Ascending aorta (tissue), 2 donors: ENCODE results near the gene RBM4B. TPM values are rescaled to one million over a fixed set of nuclear protein-coding genes. Genes with fewer than 3 reads are reported as not detected.

Source experiments
- DNase-seq, 2 donors: peaks; one replicate each; pipeline ENCODE4 v3.0.0-alpha.2; 2019; ENCODE audit warnings: low spot score in 2 of 2
- H3K27ac ChIP-seq, 2 donors: fragments of 200-600 bp; sonication (generic); one replicate each; pipeline ENCODE4 v1.5.1; 2016 to 2017; ENCODE audit warnings: mild to moderate bottlenecking in 1 of 2
- H3K27me3 ChIP-seq: fragments of 200-600 bp; sonication (generic); one replicate; pipeline ENCODE4 v1.5.1; 2017
- H3K36me3 ChIP-seq, 2 donors: fragments of 200-600 bp; sonication (generic); one replicate each; pipeline ENCODE4 v1.5.1; 2016
- H3K4me1 ChIP-seq, 2 donors: fragments of 200-600 bp; sonication (generic); one replicate each; pipeline ENCODE4 v1.5.1; 2016 to 2017; ENCODE audit warnings: mild to moderate bottlenecking in 1 of 2
- H3K4me3 ChIP-seq, 2 donors: fragments of 200-600 bp; sonication (generic); one replicate each; pipeline ENCODE4 v1.5.1; 2016 to 2017; ENCODE audit warnings: mild to moderate bottlenecking in 1 of 2
- H3K9me3 ChIP-seq, 2 donors: fragments of 200-600 bp; sonication (generic); one replicate each; pipeline ENCODE4 v1.5.1; 2016
- intact Hi-C: fragments of 100-400 bp; cut with DNase I; formaldehyde crosslinking; loops from one replicate; pipeline ENCODE4 v1.15.1; 2023
- total RNA-seq: library from RNA; depleted of rRNA; stranded (reverse); fragments of >200 nt; gene quantifications from one replicate; pipeline ENCODE4 v1.1.0, GENCODE V29; 2016
- TF ChIP-seq, protein P1 (sequence below), 3 experiments: fragments of 200-600 bp in 2 of 3; fragments of 450-650 bp in 1 of 3; sonication (generic) in 2 of 3; IDR thresholded peaks; one replicate each; pipeline ENCODE4 v1.5.1; 2016 to 2019; ENCODE audit warnings: antibody characterized with exemption in 3 of 3, mild to moderate bottlenecking in 1 of 3, moderate library complexity in 1 of 3

RBM4B gene
- total RNA-seq, 1 donor from 2014 or later: 87.0 TPM

DNA sequence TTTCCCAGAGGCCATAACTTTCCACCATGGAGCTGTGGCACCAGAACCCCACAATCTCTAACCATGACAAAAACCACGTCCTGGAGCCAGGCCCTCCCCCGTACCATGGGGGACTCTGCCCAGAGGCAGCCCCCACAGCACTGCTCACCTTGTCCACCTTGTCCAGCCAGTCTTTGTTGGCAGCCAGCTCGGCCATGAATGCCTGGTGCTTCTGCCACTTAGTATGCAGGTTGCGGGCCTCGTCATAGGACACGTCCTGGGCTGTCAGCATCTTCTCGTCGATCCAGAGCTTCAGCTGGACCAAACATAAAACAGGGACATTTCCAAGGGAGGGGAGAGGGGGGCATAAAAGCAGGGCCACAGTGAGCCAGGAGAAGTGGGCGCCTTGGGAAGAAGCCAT lies 20.8 kb upstream of the RBM4B start:
- Histone ChIP-seq H3K27ac (no peak overlapping the region), H3K4me1 (no peaks in the 10 kb centered on the region), H3K27me3 (no peaks in the 10 kb centered on the region), H3K9me3 (peaks cover 0 to 10% of the 10 kb centered on the region in 2 donors), H3K4me3 (no peak overlapping the region), H3K36me3 (no peaks in the 10 kb centered on the region)
- intact Hi-C loops: no loop called here
- no peak for DNase-seq
- TF ChIP-seq, protein P1, sequence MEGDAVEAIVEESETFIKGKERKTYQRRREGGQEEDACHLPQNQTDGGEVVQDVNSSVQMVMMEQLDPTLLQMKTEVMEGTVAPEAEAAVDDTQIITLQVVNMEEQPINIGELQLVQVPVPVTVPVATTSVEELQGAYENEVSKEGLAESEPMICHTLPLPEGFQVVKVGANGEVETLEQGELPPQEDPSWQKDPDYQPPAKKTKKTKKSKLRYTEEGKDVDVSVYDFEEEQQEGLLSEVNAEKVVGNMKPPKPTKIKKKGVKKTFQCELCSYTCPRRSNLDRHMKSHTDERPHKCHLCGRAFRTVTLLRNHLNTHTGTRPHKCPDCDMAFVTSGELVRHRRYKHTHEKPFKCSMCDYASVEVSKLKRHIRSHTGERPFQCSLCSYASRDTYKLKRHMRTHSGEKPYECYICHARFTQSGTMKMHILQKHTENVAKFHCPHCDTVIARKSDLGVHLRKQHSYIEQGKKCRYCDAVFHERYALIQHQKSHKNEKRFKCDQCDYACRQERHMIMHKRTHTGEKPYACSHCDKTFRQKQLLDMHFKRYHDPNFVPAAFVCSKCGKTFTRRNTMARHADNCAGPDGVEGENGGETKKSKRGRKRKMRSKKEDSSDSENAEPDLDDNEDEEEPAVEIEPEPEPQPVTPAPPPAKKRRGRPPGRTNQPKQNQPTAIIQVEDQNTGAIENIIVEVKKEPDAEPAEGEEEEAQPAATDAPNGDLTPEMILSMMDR (IDR thresholded peaks at IDR 0.05): no peak

DNA sequence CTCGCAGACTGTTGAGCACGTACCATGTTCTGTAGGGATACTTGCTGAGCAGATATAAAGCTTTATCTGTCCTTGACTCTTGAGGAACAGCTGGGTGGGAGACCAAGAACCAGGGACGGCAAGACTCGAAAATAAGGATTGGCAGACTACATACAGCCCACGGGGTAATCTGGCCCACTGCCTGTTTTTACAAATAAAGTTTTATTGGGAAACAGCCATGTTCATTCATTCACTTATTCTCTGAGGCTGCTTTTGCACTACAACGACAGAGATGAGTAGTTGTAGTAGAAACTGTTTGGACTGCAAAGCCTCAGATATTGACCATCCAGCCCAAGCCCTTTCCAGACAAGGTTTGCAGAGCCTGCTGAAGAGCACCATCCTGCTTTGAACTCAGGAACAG lies 20.3 kb upstream of the RBM4B start:
- TF ChIP-seq, protein P1 (IDR thresholded peaks at IDR 0.05): no peak
- no peaks in the 10 kb centered on the region for H3K27me3 ChIP-seq
- H3K4me1 ChIP-seq: no peaks in the 10 kb centered on the region
- peaks cover 0 to 10% of the 10 kb centered on the region in 2 donors for H3K9me3 ChIP-seq
- no peak overlapping the region for H3K4me3 ChIP-seq
- intact Hi-C loops: no loop called here
- H3K27ac ChIP-seq: no peak overlapping the region
- no peak for DNase-seq
- H3K36me3 ChIP-seq: no peaks in the 10 kb centered on the region

DNA sequence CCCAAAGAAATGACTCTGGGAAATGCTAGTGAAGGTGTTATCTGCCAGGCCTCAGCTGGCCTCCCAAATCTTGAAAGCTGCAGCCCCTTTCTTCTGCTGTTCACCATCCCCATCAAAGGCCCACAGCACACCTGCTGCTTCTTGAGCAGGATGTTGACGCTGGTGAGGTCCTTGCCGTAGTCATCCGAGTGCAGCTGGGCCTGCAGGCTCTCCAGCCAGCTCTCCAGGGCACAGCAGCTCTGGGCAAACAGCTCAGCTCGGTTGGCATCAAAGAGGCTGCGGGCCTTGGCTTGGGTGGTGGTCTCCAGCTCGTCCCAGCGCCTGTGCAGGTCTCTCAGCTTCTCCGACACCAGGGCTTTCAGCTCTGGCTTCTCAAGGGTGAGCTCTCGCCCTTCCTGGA lies 18.5 kb upstream of the RBM4B start:
- Histone ChIP-seq H3K9me3 (peaks cover 0 to 10% of the 10 kb centered on the region in 2 donors), H3K36me3 (no peaks in the 10 kb centered on the region), H3K4me3 (no peak overlapping the region), H3K4me1 (no peaks in the 10 kb centered on the region), H3K27ac (no peak overlapping the region), H3K27me3 (no peaks in the 10 kb centered on the region)
- intact Hi-C loops: no loop called here
- TF ChIP-seq, protein P1 (IDR thresholded peaks at IDR 0.05): no peak
- no peak for DNase-seq

DNA sequence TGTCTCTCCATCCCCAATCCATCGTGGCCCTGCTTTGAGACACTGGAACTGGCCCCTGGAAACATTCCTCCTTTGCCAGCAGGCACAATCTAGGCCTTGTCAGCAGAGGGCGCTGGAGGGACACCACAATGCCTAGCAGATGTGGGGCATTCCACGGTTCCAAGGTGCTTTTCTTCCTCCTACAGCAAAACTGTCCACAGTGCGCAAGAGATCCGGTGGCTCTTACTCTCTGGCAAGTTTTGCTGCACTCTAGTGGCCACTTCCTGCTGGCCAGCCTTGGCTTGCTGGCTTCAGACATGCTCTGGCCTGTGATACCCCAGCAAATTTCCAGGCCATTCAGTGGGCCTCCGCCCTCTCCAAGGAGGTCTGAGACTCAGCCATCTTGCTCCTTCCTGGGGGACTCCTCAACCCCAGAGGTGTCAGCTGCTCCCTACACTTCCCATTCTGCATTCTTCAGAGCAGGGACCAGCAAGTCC lies 17.1 kb upstream of the RBM4B start:
- no peaks in the 10 kb centered on the region for H3K27me3 ChIP-seq
- no peak overlapping the region for H3K27ac ChIP-seq
- TF ChIP-seq, protein P1 (IDR thresholded peaks at IDR 0.05): peak; percentile 88 to 93 (median 90)
- H3K4me1 ChIP-seq: no peaks in the 10 kb centered on the region
- H3K9me3 ChIP-seq: peaks cover 0 to 9% of the 10 kb centered on the region in 2 donors
- DNase-seq: peak; percentile 50 to 92
- no peaks in the 10 kb centered on the region for H3K36me3 ChIP-seq
- no peak overlapping the region for H3K4me3 ChIP-seq
- intact Hi-C loops: loop anchor here (1.0 kb wide), 2 partner anchors 140 to 189 kb away; no protein-coding TSS in a partner anchor

DNA sequence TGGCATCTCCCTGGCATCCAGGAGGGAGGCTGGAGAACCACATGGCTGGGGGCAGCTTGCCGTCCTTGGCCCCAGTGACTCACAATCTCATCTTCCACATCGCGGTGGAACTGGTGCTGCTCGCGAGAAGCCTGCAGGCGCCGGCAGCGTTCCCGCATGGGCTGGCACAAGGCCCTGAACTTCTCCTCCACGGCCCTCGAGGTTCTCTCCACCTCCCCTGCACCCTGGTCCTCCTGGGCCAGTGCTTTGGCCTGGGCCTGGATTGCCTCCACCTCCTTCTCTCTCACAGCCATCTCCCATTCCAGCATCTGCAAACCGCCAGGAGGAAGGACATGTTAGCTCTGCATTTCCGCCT lies 16.3 kb upstream of the RBM4B start:
- DNase-seq: no peak
- H3K27ac ChIP-seq: no peak overlapping the region
- intact Hi-C loops: loop anchor here (1.0 kb wide), 2 partner anchors 140 to 189 kb away; no protein-coding TSS in a partner anchor

More for the DNA sequence above, 16.3 kb upstream of the RBM4B start:
- peaks cover 0 to 3% of the 10 kb centered on the region in 2 donors for H3K9me3 ChIP-seq
- H3K36me3 ChIP-seq: no peaks in the 10 kb centered on the region
- H3K27me3 ChIP-seq: no peaks in the 10 kb centered on the region
- TF ChIP-seq, protein P1 (IDR thresholded peaks at IDR 0.05): no peak
- no peak overlapping the region for H3K4me3 ChIP-seq
- no peaks in the 10 kb centered on the region for H3K4me1 ChIP-seq
